ENCODE measurements around the gene UBTD2. TPM values are rescaled to one million over a fixed set of nuclear protein-coding genes. Genes with fewer than 3 reads are reported as not detected.
A peak's percentile ranks its signal among the peaks of the same experiment; 100 is the strongest.

The UBTD2 gene
- total and polyA plus RNA-seq, 2 donors (not counting 1 experiment from before 2014, with no cell fraction given): 24.9 to 29.8 TPM

GRCh38 chr5:172285226-172286143 lies 1.9 kb upstream of the UBTD2 start:
- H3K36me3 ChIP-seq (ENCODE audit: control insufficient read depth, insufficient read depth, low read length): no peaks in the 10 kb centered on the region
- H3K4me3 ChIP-seq (replicated peaks in 1 of 4; ENCODE audit: control extremely low read depth in 1 of 4, insufficient read depth in 1 of 4, low read depth in 3 of 4, low read length in 4 of 4): peak overlapping the region in 1 of 4 experiments; percentile 63
- TF ChIP-seq, protein P1, sequence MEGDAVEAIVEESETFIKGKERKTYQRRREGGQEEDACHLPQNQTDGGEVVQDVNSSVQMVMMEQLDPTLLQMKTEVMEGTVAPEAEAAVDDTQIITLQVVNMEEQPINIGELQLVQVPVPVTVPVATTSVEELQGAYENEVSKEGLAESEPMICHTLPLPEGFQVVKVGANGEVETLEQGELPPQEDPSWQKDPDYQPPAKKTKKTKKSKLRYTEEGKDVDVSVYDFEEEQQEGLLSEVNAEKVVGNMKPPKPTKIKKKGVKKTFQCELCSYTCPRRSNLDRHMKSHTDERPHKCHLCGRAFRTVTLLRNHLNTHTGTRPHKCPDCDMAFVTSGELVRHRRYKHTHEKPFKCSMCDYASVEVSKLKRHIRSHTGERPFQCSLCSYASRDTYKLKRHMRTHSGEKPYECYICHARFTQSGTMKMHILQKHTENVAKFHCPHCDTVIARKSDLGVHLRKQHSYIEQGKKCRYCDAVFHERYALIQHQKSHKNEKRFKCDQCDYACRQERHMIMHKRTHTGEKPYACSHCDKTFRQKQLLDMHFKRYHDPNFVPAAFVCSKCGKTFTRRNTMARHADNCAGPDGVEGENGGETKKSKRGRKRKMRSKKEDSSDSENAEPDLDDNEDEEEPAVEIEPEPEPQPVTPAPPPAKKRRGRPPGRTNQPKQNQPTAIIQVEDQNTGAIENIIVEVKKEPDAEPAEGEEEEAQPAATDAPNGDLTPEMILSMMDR (conservative IDR thresholded peaks at IDR 0.05 in 1 of 2, IDR thresholded peaks at IDR 0.05 in 1 of 2; ENCODE audit: low read depth in 1 of 2, low read length in 2 of 2): no peak
- TF ChIP-seq EZH2 (IDR thresholded peaks at IDR 0.05; ENCODE audit: low read length, missing control alignments): no peak
- DNase-seq (ENCODE audit: low read depth in 2 of 2): no peak
- no peaks in the 10 kb centered on the region for H3K27me3 ChIP-seq (ENCODE audit: control insufficient read depth, insufficient read depth, low read length)
- peaks cover 3% of the 10 kb centered on the region for H3K4me1 ChIP-seq (ENCODE audit: control insufficient read depth, extremely low read depth, insufficient read depth, low read length)
- peak overlapping the region; percentile 81 for H3K4me2 ChIP-seq (ENCODE audit: extremely low read depth, insufficient read depth, low read length)
- H2AFZ ChIP-seq (ENCODE audit: low read length): no peak overlapping the region
- H3K9ac ChIP-seq (ENCODE audit: insufficient read depth, low read length): no peak overlapping the region
- no peak overlapping the region for H3K27ac ChIP-seq (ENCODE audit: insufficient read depth, low read length)
- H3K9me3 ChIP-seq (ENCODE audit: control insufficient read depth, insufficient read depth, low read depth, low read length): no peaks in the 10 kb centered on the region
- peaks cover 27% of the 10 kb centered on the region for H3K79me2 ChIP-seq (ENCODE audit: control insufficient read depth, insufficient read depth, low read length)
- no peaks in the 10 kb centered on the region for H4K20me1 ChIP-seq (ENCODE audit: control insufficient read depth, extremely low read depth, insufficient read depth, low read length)

DNA sequence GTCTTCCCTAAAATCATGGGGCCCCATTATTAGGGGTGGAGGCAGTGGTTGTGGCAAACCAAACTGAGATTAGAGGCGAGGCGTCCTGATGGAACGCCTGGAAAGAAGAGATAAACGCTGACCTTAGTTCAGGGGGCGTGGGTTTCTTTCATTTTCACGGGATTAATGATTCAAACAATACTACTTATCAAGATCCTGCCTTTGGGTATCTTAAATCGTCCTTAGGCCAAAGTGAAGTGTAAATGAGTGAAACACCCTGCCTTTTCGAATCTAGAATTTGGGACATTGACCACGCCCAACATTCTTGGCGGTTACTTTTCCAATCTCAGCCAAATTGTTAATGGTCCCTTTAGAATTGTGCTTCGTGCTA lies 1.0 kb upstream of the UBTD2 start:
- Histone ChIP-seq H3K4me2 (ENCODE audit: extremely low read depth, insufficient read depth, low read length) (peak overlapping the region; percentile 81), H3K4me1 (ENCODE audit: control insufficient read depth, extremely low read depth, insufficient read depth, low read length) (peaks cover 3% of the 10 kb centered on the region), H2AFZ (ENCODE audit: low read length) (peak overlapping the region; percentile 86), H3K27ac (ENCODE audit: insufficient read depth, low read length) (peak overlapping the region; percentile 90), H3K4me3 (replicated peaks in 1 of 4; ENCODE audit: control extremely low read depth in 1 of 4, insufficient read depth in 1 of 4, low read depth in 3 of 4, low read length in 4 of 4) (peak overlapping the region; percentile 52 to 76 (median 68)), H3K9ac (ENCODE audit: insufficient read depth, low read length) (peak overlapping the region; percentile 62), H4K20me1 (ENCODE audit: control insufficient read depth, extremely low read depth, insufficient read depth, low read length) (no peaks in the 10 kb centered on the region), H3K36me3 (ENCODE audit: control insufficient read depth, insufficient read depth, low read length) (no peaks in the 10 kb centered on the region), H3K79me2 (ENCODE audit: control insufficient read depth, insufficient read depth, low read length) (peaks cover 36% of the 10 kb centered on the region), H3K27me3 (ENCODE audit: control insufficient read depth, insufficient read depth, low read length) (no peaks in the 10 kb centered on the region), H3K9me3 (ENCODE audit: control insufficient read depth, insufficient read depth, low read depth, low read length) (no peaks in the 10 kb centered on the region)
- TF ChIP-seq EZH2 (IDR thresholded peaks at IDR 0.05; ENCODE audit: low read length, missing control alignments): no peak
- TF ChIP-seq, protein P1 (conservative IDR thresholded peaks at IDR 0.05 in 1 of 2, IDR thresholded peaks at IDR 0.05 in 1 of 2; ENCODE audit: low read depth in 1 of 2, low read length in 2 of 2): no peak
- peak in 1 of 2 donors; percentile 34 for DNase-seq (ENCODE audit: low read depth in 2 of 2)

- H3K27ac ChIP-seq (ENCODE audit: insufficient read depth, low read length): peak overlapping the region; percentile 90
- H3K4me3 ChIP-seq (replicated peaks in 1 of 4; ENCODE audit: control extremely low read depth in 1 of 4, insufficient read depth in 1 of 4, low read depth in 3 of 4, low read length in 4 of 4): peak overlapping the region; percentile 52 to 90 (median 74)
- H3K9ac ChIP-seq (ENCODE audit: insufficient read depth, low read length): peak overlapping the region; percentile 82
- peak overlapping the region; percentile 81 for H3K4me2 ChIP-seq (ENCODE audit: extremely low read depth, insufficient read depth, low read length)
- H3K9me3 ChIP-seq (ENCODE audit: control insufficient read depth, insufficient read depth, low read depth, low read length): no peaks in the 10 kb centered on the region
- peak overlapping the region; percentile 86 for H2AFZ ChIP-seq (ENCODE audit: low read length)
- DNase-seq (ENCODE audit: low read depth in 2 of 2): peak; percentile 78 to 86
- no peaks in the 10 kb centered on the region for H3K36me3 ChIP-seq (ENCODE audit: control insufficient read depth, insufficient read depth, low read length)
- TF ChIP-seq EZH2 (IDR thresholded peaks at IDR 0.05; ENCODE audit: low read length, missing control alignments): no peak
- TF ChIP-seq, protein P1 (conservative IDR thresholded peaks at IDR 0.05 in 1 of 2, IDR thresholded peaks at IDR 0.05 in 1 of 2; ENCODE audit: low read depth in 1 of 2, low read length in 2 of 2): no peak
- no peaks in the 10 kb centered on the region for H3K27me3 ChIP-seq (ENCODE audit: control insufficient read depth, insufficient read depth, low read length)
- H3K4me1 ChIP-seq (ENCODE audit: control insufficient read depth, extremely low read depth, insufficient read depth, low read length): peaks cover 3% of the 10 kb centered on the region
- no peaks in the 10 kb centered on the region for H4K20me1 ChIP-seq (ENCODE audit: control insufficient read depth, extremely low read depth, insufficient read depth, low read length)
- peaks cover 41% of the 10 kb centered on the region for H3K79me2 ChIP-seq (ENCODE audit: control insufficient read depth, insufficient read depth, low read length)
These were observed 472 bp upstream of the UBTD2 start for GRCh38 chr5:172283862-172284610.

Measured in fibroblast of lung (primary cell).